Measurements from ENCODE around the gene SPG21. TPM values are rescaled to one million over a fixed set of nuclear protein-coding genes. Genes with fewer than 3 reads are reported as not detected.
A peak's percentile ranks its signal among the peaks of the same experiment; 100 is the strongest.

Gene SPG21
- polyA plus RNA-seq, 3 donors, result 97.8 to 121 (median 113) TPM

DNA sequence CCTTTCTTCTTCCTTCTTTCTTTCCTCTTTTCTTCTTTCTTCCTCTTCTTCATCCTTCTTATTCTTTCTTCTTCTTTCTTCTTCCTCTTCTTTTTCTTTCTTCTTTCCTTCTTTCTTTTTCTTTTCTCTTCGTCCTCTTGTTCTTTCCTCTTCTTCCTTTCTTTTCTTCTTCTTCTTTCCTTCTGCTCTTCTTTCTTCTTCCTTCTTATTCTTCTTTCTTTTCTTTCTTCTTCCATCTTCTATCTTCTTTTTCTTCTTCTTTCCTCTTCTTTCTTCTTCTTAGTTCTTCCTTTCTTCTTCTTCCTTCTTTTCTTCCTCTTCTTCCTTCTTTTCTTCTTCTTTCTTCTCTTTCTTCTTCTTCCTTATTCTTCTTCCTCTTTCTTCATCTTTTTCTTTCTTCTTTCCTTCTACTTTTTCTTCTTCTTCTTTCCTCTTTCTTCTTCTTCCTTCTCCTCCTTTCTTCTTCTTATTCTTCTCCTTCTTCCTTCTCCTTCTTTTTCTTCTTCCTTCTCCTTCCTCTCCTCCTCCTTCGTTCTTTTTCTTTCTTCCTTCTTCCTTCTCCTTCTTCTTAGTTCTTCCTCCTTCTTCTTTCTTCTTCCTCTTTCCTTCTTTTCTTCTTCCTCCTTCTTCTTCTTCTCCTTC, 37.8 kb downstream of the SPG21 start:
- DNase-seq (ENCODE audit: extremely low read depth in 1 of 11, low read depth in 9 of 11, low spot score in 4 of 11), result no peak

DNA sequence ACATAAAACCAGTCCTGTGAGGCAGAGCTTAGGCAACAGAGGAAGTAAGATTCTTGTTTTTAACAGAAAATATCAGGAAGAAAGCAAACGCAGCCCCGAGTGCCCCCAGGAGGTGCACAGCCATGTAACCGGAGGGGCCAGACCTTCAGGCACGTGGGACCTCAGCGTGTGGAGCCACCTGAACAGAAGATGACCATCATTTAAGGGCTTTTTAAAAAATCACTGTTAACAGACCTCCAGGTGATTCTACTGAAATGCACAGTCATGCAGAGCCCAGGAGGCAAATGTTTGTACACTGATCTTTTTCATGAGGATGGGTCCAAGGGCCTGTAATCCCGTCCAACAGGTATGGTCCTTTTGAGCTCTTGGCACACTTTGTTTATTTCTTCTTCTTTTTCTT, 38.8 kb downstream of the SPG21 start:
- no peak for DNase-seq (ENCODE audit: extremely low read depth in 1 of 11, low read depth in 9 of 11, low spot score in 4 of 11)

DNA sequence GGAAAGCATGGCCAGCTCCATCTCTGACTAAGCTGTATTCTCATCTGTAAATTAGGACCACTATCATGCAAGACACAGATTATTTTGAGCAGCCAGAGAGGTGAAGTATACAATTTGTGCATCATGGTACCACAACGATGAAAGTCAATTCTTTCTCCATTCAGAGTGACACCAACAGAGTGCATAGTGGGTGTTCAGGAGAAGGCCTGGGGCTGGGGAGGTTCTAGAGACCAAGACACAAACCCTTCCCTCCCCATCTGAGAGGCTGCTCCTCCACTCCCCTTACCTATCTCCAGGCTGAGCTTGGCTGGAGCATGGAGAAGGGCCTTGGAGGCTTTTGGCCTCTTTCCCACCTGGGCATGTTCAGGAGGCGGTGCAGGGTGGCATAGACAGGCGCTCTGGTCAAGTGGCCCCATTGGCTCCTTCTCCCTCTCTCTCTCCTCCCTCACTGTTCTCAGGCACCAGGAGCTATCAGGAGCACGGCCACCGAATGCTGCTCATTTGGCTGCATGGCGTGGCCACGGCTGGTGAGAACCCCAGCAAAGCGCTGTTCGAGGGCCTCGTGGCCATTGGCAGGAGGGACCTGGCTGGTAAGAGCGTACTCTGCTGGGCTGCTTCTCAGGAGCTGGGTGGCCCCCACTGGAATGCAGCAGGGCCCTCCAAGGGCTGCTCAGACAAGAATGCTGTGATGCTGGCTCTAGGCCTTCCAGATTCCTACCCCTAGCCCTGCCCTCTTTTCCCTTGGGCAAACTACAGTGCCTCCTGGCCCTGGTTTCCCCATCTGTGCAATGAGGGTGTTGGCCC, 40.1 kb downstream of the SPG21 start:
- DNase-seq (ENCODE audit: extremely low read depth in 1 of 11, low read depth in 9 of 11, low spot score in 4 of 11), result no peak

DNA sequence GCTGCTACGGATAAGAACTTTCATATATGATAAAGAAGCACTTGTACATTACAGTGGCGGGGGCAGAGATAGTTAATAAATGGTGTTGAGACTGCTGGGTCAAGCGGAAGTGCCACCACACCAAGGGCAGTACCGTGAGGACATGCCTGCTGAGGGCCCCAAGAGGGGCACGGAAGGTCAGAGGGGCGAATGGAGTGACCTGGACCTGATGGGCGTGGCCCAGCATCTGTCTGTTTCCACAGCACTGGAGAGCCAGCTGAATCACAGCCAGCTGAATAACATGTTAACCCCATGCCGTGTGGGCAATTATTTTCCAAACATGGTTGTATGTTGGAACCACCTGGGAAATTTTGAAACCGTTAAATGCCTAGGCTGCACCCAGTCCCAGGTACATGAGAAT, 40.8 kb downstream of the SPG21 start:
- DNase-seq (ENCODE audit: extremely low read depth in 1 of 11, low read depth in 9 of 11, low spot score in 4 of 11), result no peak

DNA sequence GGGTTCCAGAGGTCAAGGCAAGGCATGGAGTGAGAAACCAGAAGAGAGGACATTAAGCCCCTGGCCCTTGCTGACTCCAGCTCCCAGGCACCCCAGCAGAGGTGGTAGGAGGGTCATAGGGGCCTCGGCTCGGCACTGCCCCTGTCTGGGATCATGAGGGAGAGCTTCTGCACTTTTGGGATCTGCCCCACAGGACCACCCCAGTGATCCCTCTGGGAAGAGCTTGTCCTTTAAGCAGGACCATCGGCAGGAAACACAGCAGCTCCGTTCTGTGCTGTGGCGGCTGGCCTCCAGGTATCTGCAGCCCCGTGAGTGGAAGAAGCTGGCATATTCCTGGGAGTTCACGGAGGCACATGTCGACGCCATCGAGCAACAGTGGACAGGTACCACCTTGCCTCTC, 42.5 kb downstream of the SPG21 start:
- DNase-seq (ENCODE audit: extremely low read depth in 1 of 11, low read depth in 9 of 11, low spot score in 4 of 11), result no peak

DNA sequence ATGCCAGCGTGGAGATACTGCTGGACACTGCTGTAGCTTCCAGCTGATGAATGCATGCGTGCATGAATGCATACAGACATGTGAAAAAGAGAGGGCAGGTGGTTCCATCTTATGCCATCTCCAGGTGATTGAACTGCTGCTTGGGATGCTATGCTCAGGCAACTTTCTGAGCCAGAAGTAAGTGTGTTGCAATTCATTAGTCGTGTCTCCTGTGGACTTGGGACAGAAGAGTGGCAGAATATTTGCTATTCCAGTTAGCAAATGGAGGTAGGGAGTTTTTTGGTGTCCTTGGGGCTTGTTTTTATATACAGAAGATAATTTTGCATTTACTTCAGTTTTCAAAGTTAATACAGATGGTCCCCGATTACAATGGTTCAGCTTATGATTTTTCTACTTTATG, 44.8 kb downstream of the SPG21 start:
- DNase-seq (ENCODE audit: extremely low read depth in 1 of 11, low read depth in 9 of 11, low spot score in 4 of 11), result no peak

DNA sequence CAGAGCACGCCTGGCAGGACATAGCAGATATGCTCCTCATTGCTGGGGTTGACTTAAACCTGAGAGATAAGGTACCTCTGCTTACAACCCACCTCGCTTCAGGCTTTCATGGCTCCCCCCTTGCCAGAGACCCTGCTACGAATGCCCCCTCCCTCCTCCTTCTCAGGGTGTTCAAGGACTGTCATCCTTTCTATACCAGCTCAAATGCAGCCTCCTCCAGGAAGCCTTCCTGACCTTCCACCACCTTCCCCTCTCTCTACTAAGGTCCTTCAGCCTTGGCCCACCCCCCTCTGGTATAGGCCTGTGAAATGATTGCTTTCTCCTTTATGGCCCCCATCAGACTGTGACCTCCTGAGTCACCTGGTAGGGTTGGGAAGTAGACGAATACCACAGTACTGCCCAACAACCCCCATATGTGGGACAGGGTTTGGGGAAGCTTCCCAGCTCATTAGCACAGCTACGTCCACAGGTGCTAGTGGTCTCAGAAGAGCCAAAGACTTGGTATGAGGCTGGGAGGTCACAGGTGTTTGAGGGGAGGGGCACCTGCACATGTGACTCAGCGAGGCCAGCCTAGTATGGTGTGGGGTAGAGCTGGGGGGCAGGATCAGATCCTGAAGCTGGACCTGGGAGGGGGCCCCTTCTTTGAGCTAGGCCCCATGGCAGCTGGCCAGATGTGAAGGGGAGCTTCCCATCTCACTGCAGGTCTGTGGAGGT, 46.0 kb downstream of the SPG21 start:
- DNase-seq (ENCODE audit: extremely low read depth in 1 of 11, low read depth in 9 of 11, low spot score in 4 of 11), result no peak

DNA sequence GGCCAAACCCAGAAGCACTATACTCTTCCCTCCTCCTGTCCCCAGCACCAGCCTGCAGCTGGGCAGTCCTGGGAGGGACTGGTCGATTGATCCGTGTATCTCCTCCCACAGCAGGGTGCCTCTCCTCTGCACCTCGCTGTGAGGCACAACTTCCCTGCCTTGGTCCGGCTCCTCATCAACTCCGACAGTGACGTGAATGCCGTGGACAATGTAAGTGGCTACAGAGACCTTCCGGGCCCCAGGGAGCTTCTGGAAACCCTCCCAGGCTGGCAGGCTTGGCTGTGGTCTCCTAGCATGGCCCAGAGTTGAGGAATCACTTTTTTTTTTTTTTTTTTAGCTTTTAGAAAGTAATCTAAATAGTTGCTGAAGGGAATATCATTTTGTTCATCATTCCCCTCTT, 47.4 kb downstream of the SPG21 start:
- DNase-seq (ENCODE audit: extremely low read depth in 1 of 11, low read depth in 9 of 11, low spot score in 4 of 11), result no peak

DNA sequence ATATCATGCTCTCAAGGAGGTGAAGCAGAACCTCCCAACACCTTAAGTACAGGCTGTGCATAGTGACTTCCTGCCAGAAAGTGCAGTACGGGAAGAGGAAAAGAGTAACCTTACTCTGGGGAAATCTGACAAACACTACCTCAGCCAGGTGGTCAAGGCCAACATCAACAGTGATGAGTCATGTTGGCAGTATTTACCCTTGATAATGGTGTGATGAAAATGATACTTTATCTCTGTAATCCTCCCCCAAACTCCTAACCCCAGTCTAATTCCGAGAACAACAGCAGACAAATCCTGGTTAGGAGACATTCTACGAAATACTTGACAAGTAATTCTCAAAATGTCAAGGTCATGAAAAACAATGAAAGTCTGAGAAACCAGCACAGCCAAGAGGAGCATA, 51.5 kb downstream of the SPG21 start:
- DNase-seq (ENCODE audit: extremely low read depth in 1 of 11, low read depth in 9 of 11, low spot score in 4 of 11), result peak in 1 of 11 donors; percentile 6

DNA sequence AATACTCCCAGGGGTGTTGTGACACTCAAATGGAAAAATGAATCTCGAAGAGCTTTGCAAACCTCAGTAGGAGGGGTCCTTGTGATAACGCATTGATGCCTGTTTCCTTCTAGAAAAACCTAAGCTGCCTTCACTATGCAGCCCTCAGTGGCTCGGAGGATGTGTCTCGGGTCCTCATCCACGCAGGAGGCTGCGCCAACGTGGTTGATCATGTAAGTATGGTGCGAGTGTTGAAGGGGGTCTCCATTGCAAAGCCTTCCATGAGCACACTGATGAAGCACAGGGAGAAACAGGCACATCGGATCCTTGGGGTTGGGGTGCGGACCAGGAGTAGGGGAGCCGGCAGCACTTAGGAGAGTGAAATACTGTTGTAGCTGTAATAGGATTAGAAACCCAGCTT, 55.7 kb downstream of the SPG21 start:
- no peak for DNase-seq (ENCODE audit: extremely low read depth in 1 of 11, low read depth in 9 of 11, low spot score in 4 of 11)

DNA sequence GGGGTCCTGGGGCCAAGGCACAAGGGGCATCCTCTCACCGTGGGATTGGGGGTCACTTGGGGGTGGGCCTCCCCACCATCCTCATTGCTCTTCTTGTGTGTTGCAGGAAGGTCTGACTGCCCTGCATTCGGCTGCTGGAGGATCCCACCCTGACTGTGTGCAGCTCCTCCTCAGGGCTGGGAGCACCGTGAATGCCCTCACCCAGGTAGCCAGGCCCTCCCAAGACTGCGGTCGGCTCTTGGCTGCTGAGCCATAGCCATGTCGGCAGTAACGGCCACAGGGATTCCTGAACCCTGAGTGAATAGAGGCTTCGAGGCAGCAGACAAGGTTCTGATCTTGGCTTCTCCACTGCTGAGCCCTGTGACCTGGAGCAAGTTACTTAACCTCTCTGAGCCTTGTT, 58.3 kb downstream of the SPG21 start:
- no peak for DNase-seq (ENCODE audit: extremely low read depth in 1 of 11, low read depth in 9 of 11, low spot score in 4 of 11)

DNA sequence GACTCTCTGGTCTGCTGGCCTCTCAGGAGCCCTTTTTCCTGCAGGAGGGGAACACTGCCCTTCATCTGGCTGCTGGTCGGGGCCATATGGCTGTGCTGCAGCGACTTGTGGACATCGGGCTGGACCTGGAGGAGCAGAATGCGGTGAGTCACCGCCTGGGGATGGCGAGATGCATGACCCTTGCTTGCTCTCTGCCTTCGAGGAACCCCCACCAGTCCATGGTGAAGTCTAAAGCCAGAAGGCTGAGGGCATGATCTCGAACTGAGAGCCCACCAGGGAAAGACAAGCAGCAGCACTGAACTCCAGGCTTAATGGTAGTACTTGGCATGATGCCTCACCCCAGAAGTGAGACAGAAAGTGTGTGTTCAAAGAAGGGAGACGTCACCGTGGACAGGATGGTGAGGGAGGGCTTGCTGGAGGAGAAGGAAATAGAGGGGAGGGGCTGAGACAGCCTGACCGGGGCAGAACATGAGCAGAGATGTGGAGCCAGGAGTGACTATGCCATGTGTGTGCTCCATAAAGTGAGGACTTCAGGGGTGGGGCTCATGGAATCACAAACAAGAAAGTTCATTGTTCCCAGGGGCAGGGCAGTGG, 58.8 kb downstream of the SPG21 start:
- DNase-seq (ENCODE audit: extremely low read depth in 1 of 11, low read depth in 9 of 11, low spot score in 4 of 11), result no peak

DNA sequence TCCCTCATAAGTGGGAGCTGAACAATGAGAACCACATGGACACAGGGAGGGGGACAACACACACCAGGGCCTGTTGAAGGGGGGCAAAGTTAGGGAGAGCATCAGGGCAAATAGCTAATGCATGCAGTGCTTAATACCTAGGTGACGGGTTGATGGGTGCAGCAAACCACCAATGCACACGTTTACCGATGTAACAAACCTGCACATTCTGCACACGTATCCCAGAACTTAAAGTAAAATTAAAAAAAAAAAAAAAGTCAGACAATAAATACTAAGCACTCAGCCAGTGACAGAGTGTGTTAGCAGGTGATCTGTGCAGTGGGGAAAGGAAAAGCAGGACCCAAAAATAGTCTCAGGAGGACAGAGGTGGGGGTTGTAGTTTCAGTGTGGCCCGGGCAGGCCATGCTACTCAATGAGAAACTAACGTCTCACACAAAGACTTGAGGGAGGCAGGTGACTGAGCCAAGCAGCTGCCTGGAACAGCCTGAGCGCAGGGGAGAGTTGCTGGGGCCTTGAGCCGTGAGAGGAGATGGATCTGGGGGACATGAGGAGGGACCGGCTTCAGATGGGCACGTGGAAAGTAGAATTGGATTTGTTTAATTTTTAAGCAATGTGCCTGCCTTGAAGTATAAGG, 59.6 kb downstream of the SPG21 start:
- DNase-seq (ENCODE audit: extremely low read depth in 1 of 11, low read depth in 9 of 11, low spot score in 4 of 11), result no peak

DNA sequence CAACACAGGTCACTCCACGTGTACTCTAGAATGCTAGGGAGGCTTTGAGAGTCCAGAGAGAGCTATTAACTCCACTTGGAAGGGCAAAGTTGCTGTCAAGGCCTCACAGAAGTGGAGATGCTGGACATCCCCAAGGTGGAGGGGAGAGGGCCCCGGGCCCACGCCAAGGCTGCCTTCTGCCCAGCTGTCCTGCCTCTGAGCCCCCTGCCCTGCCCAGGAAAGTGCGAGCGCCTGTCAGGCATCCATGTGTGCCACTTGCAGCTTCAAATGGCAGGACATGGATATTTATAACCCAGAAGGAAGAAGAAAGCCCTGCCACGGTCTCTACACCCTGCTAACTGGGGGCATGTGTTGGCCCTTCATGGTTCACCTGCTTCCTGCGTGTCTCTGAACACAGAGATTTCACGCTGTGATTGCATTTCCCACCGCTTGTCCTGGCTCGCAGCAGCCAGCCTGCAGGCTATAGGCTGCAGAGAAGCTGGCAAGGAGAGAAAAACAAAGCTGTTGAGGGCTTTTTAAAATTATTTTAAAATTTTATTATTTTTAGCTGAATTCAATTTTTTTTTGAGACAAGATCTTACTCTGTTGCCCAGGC, 61.0 kb downstream of the SPG21 start:
- DNase-seq (ENCODE audit: extremely low read depth in 1 of 11, low read depth in 9 of 11, low spot score in 4 of 11), result no peak

DNA sequence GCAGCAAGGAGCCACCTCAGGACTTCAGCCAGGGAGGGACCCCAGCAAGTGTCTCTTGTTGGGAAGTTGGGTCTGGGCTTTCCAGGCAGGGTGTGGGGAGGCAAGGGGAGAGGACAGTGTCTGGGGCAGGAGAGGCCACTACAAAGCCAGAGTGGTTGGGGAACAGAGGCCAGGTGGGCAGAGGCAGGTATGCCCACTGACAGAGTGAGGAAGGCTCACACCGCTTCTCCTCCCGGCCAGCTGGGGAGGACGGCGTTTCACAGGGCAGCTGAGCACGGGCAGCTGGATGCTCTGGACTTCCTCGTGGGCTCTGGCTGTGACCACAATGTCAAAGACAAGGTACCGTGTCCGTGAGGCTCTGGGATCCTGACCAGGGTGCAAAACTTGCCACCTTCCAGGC, 63.1 kb downstream of the SPG21 start:
- DNase-seq (ENCODE audit: extremely low read depth in 1 of 11, low read depth in 9 of 11, low spot score in 4 of 11), result no peak

DNA sequence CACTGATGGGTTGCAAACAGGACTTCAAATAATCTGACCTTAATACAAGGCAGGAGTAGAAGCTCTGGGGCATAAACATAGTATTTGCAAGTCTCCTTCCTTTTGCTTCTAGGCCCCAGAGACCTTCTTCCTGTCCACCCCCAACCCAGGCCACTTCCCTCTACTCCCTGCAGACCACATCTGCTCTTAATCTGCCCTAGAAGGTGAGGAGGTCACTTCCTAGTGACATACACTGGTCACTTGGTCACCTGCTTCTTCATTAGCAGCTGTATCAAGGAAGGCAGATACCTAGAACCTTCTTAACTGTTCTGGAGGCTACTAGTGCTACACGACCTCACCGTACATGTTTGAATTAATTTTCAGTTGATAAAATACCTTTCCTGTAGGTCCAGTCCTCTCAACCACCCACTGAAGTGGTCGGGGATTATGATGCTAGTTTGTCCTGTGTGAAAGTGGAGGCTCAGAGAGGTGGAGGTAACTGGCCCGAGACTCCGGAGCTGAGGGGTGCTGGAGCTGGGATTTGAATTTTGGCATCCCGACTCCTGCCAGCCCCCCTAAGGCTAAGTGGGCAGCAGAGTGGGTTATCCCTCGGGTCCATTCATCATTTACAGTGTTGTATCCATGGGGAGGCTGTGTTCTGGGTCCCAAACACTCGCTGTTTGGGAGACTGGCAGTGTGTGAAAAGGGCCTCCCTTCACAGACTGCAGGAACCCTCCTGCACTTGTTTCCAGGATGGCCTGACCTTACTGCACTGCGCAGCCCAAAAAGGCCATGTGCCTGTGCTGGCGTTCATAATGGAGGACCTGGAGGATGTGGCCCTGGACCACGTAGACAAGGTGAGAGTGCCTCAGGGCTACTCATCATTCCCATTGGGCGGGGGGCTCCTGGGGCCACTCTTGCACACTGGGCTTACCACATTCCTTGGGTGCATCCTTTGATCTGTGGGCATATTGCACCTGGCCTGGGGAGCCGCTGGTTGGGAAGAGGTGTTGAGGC, 64.1 kb downstream of the SPG21 start:
- no peak for DNase-seq (ENCODE audit: extremely low read depth in 1 of 11, low read depth in 9 of 11, low spot score in 4 of 11)

DNA sequence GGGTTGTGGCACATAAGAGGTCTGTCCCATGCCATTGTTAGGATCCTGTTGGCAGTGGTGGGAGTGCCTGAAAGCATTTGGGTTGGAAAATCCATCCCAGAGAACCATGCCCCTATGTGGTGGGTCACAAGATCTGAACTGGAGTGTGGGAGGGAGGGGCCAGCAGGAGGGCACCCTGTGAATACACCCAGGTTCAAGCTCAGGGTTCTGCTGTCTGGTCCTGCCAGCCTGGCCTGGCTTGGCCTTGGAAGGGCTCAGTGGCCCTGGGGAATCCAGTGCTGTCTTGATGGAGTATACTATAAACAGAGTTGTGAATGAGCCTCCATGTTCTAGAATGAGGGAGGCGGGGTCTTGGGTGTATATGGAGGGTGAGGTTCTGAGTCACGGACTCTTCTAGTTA, 66.2 kb downstream of the SPG21 start:
- no peak for DNase-seq (ENCODE audit: extremely low read depth in 1 of 11, low read depth in 9 of 11, low spot score in 4 of 11)

DNA sequence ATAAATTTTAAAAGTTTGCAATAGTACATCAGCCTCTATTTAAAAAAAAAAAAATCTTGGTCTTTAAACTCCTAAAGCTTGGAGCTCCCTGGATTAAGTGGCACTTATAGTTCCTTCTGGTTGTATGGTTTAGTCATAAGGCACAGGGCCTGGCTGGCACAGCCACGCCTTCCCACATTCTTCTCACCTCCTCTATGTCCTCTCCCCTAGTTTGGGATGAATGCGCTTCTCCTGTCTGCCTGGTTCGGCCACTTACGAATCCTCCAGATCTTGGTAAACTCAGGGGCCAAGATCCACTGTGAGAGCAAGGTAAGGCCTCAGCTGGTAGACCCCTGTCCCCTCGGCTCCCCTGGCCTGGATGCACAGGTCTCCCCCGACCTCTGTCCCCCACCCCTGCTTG, 68.0 kb downstream of the SPG21 start:
- no peak for DNase-seq (ENCODE audit: extremely low read depth in 1 of 11, low read depth in 9 of 11, low spot score in 4 of 11)
